GM18870 (cell line): ENCODE measurements around the gene SELPLG.

ENCODE experiments used
- ATAC-seq: cut with Tn5 transposase; IDR thresholded peaks from one replicate; pipeline ENCODE4 v1.9.1; 2021; ENCODE audit warnings: moderate library complexity; ENCODE audit not compliant: unreplicated experiment

The SELPLG gene

GRCh38 chr12:108605690-108606406 lies 27.8 kb downstream of the SELPLG start:
- no peak for ATAC-seq

- ATAC-seq, result no peak
Observed at GRCh38 chr12:108605000-108605689, 28.5 kb downstream of the SELPLG start.

GRCh38 chr12:108604208-108604941 lies 29.3 kb downstream of the SELPLG start:
- ATAC-seq, result no peak

DNA sequence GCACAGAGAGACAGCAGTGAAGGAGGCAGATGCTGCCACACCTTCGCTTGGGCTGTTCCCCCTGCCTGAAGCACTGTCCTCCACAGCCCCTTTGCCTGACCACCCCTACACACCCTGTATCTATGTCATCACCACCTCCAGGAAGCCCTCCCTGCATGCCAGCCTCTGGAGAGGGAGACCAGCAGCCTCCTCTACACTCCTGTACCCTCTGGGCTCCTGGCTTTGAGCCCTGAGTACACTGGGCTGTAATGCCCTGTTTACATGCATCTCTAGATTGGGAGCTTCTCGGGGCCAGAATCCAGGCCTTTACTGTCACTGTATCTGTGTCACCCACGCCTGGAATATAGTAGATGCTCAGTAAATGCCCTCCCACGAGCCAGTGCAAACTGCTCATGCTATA lies 30.0 kb downstream of the SELPLG start:
- ATAC-seq, result no peak

DNA sequence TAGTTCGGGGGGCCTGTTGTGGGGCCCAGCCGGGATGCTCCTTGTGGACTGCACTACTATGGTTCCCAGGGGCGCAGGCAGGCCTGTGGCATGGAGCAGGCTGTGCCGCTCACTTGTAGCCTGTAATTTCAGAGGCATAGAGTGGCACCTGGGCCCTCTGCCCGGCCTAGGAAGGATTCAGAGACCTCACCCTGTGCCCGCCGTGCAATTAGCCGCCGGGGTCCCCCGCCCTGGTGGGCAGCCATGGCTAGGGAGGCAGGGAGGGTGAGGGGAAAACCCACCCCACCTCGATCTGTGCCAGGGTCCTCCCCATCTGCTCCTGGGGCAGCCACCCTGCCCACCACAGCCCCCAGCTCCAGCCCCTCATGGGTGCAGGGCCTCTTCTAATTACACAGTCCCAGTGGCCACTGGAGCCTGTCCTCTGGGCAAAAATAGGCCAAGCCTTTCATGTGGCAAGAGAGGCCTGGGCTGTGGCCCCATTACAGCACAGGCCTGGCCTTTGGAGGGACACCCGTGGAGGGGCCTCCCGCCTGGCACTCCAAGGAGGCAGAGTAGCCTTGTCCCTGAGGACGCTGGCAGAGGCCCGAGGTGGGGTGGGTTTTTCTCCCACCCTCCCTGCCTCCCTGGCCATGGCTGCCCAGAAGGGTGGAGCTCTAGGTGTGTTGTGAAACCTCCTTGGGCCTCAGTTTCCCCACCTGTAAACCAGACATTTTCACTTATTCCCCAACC lies 30.6 kb downstream of the SELPLG start:
- no peak for ATAC-seq

DNA sequence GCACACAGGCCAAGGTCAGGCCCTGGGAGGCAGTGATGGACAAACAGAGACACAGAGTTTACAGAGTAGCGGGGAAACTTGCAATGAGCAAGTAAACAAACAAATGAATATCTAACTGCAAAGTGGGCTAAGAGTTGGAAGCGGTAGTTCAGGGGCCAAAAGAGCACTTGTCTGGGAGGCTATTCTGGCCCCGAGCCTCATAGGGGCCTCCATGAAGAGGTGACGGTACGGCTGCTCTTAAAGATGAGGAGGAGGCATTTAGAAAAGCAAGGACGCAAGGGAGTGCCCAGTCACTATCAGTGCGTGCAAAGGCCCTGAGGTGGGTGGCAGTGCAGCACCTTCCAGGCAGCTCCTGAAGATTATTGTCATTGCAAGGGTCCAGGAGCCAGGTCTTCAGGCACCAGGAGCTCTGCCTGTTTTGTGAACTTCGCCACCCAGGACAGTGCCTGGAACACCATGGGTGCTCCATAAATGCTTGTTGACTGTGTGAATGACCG lies 31.4 kb downstream of the SELPLG start:
- no peak for ATAC-seq

GRCh38 chr12:108600702-108601007 lies 33.0 kb downstream of the SELPLG start:
- ATAC-seq, result no peak

DNA sequence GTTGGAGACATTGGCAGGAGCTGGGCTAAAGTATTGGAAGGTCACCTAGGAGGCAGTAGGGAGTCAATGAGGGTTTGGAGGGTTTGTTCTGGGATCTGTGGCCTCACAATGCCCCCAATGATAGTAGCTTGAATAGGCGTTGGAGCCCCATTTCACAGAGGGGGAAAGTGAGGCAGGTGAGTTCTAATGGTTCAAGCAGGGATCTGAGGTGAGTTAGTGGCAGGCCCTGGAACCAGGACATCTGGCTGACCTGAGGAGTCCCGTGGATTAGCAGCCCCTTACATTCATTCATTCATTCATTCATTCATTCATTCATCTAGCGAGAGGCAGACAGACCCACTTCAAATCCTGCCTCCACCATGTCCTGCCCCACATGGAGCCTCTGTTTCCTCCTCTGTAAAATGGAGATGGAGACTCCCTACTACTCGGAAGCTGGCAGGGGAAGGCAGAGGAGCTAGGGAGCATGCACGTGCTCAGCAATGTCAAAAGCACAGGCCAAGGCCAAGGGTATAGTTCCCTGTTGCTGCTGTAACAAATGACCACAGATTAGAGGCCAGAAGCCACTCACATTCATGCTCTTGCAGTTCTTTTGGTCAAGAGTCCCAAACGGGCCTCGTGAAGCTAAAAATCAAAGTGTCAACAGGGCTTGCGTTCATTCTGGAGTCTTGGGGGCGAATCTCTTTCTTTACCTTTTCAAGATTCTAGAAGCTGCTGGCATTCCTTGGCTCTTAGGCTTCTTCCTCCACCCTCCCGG lies 33.6 kb downstream of the SELPLG start:
- no peak for ATAC-seq

- no peak for ATAC-seq
Observed at GRCh38 chr12:108599541-108599940, 34.2 kb downstream of the SELPLG start.

DNA sequence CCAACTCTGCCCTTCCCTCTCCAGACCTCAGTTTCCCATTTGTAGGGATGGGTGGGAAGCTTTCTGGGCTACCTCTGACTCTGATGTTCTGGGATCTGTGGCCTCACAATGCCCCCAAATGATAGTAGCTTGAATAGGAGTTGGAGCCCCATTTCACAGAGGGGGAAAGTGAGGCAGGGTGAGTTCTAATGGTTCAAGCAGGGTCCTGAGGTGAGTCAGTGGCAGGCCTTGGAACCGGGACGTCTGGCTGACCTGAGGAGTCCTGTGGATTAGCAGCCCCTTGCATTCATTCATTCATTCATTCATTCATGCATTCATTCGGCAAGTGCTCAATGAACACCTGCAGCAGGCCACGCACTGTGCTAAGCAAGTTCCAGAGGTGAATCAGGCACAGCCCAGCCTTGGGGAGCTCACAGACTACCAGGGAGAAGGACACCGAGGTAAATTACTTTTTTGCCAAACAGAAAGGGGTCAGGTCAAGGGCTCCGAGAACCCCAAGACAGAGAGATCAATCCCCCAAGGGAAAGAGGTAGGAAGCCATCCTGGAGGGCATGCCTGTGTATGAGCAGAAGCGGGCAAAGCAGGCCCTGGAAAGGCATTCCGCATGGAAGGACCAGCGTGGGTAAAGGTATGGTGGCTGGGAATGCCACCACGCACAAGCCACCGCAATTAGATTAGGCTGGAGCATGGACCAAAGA lies 35.0 kb downstream of the SELPLG start:
- no peak for ATAC-seq

GRCh38 chr12:108597559-108598471 lies 35.9 kb downstream of the SELPLG start, which contains the start of gene TMEM119:
Gene TMEM119, minus strand, starts transcription at chr12:108598084. Its CDS starts 5,701 bp downstream, at chr12:108592383.
- no peak for ATAC-seq

DNA sequence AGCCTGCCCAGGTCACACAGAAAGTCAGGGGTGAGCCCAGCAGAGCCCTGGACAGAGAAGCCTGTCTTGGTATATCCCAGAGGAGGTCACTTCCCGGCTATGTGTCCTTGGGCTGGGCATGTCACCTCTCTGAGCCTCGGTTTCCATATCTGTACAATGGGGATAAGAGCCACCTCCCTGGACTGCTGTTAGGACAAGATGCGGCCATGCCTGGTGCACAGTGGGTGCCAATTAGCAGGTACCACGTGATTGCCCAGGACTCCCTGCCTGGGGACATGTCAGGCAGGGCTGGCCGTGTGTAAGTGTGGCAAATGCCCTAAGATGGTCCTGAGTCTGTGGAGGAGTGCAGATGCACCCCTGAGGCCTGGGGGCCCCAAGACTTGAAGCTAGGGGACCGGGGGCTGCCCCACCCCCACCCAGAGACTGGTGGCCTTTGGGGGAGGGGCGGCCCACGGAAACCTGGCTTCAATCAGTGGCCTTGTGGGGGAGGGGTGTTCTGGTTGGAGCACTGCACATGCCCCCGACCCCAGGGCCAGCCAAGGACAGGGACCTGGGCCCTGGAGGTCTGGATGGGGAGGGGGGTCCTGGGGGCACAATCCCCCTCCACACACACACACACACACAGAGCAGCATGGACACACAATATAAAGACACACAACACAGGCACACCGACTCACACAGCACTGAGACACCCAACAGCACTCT lies 36.7 kb downstream of the SELPLG start:
- no peak for ATAC-seq

DNA sequence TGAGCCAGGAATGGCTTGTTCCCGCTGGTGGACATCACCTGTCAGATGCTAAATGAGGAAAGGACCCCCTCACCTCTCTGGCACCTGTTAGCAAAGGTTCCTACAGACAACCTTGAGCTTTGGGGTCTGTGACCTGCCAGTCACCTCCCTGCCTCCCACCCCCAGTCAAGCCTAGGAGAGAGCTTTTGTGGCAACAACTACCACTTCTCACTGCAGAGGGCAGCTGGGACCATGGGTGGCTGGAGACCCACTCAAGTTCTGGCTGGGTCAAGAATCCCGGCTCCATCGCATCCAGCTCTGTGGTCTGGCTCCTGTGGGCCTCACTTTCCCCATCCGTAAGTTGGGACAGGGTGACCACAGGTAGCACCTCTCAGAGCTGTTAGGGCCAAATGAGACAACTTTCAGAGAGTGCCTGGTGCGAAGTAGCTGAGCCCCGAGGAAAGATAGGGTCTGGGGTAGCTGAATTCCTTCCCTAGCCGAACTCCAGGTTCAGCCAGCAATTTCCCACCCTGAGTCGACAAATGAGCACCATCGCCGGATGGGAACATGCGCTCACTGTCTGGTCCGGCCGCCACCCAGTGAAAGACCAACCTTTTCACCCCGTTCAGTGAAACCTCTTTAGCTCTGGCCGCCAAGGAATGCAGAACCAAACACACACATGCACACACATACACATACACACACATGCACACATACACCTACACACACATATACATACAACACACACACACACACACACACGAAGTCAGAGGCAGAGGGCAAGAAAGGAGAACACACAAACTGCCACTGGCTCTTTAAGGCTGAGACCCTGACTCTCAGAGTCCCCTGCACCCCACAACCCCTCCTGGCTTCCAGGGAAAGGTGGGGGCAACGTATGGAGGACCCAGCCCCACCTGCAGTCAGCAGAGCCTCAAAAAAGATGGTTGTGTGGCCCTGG lies 37.7 kb downstream of the SELPLG start:
- ATAC-seq, result no peak

- ATAC-seq, result no peak
Observed at GRCh38 chr12:108594960-108595710, 38.6 kb downstream of the SELPLG start.

- no peak for ATAC-seq
Observed at GRCh38 chr12:108594323-108594903, 39.3 kb downstream of the SELPLG start.
